T47D (cell line): ENCODE data around the gene PHOSPHO1.

Experiments
- DNase-seq, 2 experiments: peaks; one replicate each; pipeline versions ENCODE4 v3.0.0 to v3.0.0-alpha.2; 2011 to 2012; ENCODE audit warnings: low read depth in 1 of 2, low spot score in 1 of 2
- JUND ChIP-seq: IDR thresholded peaks from 2 replicates; pipeline ENCODE4 v1.6.1; 2012; ENCODE audit warnings: low read depth
- in situ Hi-C: cut with HindIII; loops from 2 replicates; pipeline ENCODE4 v1.10.0; 2016; ENCODE audit warnings: low sequenced_read_pairs, low pct_unique_long_range_greater_than_20kb

Gene PHOSPHO1

DNA sequence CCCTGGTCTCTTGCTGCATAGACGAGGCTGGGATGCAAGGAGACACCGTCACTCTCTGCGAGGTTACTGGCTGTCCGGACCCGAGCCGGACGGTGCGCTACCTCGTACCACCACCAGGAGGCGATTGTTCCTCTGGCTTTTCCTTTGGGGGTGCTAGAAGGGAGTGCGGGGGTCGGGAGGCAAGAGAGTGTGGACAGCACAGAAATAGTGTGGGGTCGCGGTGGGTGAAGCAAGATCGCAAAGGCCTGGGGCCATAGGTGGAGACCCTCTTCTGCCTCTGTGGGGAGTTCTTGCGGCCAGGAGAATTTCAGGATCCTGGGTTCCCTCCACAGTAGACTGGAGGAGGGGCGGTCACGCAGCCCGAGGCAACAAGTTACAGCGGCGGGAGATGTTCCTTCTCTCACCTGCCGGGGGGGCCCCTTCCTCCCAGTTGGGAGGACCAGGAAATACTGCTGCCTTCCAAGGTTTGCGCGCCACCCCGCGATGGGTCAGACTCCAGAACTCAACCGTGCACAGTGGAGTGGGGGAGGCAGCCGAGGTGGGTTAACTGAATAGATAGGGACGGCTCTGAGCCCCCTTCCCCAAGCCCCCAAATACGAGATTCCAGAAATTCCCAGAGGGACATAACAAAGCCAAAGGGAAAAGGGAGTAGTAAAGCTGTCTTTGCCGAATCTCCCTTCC is 6.9 kb downstream of the PHOSPHO1 start:
- no peak for TF ChIP-seq JUND
- peak; percentile 64 to 73 for DNase-seq
- in situ Hi-C loops: no loop called here

GRCh38 chr17:49223168-49223516 is 7.4 kb downstream of the PHOSPHO1 start:
- DNase-seq: no peak
- in situ Hi-C loops: no loop called here
- no peak for TF ChIP-seq JUND

DNA sequence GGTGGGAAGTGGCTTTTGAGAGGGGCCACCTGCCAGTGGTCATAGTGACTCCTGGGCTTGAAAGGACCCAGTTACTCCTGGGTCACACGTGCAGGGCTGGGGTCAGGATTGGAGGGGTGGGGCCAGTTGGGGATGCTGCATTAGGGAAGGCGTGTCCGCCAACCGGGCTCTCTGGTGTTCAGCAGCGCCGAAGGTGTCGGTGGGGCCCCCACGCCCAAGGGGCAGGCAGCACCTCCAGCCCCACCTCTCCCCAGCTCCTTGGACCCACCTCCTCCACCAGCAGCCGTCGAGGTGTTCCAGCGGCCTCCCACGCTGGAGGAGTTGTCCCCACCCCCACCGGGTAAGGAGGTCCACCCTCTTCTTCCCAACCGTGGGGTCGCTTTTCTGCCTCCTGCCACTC is 10.6 kb downstream of the PHOSPHO1 start:
- DNase-seq: no peak
- in situ Hi-C loops: no loop called here
- TF ChIP-seq JUND: no peak

DNA sequence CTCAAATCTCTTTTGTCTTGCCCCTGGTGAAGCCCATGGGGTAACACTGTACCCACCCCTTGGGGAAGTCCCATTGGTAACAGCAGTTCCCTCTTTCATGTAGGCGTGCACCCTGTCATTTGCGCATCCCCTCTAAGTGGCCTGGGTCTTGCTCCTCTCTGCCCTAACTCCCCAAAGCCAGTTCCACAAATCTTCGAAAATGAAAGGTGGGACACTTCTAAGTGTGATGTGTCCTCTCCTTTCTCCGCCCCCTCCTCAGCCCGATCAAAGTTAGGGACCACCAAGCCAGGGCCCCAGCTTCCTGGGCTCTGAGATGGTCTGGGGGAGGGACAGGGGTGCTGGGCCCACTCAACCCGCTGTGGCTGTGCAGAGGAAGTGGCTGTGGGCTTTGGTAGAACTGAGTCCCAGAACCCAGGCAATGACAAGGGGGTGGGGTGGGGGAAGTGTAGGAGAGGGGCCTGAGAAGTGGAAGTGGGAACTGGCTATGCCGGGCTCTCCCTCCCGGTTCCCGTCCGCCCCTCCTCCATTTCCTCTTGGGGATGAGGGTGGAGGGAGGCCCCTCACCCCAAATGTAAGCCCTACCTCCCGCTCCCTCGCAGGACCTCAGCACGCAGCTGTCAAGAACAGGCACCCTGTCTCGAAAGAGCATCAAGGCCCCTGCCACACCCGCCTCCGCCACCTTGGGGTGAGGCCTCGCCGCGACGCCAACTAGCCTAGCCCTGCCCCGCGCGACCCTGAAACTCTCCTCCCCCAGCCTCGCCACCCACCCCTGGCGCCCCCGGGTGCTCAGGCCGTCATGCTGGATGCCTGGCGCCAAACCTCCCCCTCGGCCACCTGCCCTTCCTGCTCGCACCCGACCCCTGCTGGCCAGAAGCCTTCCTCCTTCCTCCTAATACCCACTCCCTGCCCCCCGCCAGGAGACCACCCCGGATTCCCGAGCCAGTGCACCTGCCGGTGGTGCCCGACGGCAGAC is 11.4 kb downstream of the PHOSPHO1 start:
- no peak for DNase-seq
- no peak for TF ChIP-seq JUND
- in situ Hi-C loops: no loop called here

GRCh38 chr17:49217651-49218413 is 12.8 kb downstream of the PHOSPHO1 start:
- in situ Hi-C loops: no loop called here
- no peak for TF ChIP-seq JUND
- DNase-seq: no peak

- in situ Hi-C loops: no loop called here
- TF ChIP-seq JUND: no peak
- no peak for DNase-seq
Observed at GRCh38 chr17:49216953-49217650, 13.5 kb downstream of the PHOSPHO1 start.

DNA sequence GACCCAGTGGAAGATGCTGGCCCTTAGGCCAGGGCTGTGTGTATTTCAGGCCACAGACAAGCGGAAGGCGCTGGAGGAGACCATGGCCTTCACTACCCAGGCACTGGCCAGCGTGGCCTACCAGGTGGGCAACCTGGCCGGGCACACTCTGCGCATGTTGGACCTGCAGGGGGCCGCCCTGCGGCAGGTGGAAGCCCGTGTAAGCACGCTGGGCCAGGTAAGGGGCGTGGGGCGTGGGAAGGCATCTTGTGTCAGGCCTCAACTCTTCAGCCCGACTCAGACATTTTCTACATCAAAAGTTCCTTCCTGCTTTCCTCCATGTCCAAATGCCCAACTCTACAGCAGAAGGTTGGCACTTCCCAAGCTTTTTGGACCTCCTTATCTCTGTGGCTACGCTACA is 14.1 kb downstream of the PHOSPHO1 start:
- no peak for DNase-seq
- in situ Hi-C loops: no loop called here
- TF ChIP-seq JUND: no peak

GRCh38 chr17:49214676-49215360 is 15.8 kb downstream of the PHOSPHO1 start:
- no peak for TF ChIP-seq JUND
- peak in 1 of 2 experiments; percentile 80 for DNase-seq
- in situ Hi-C loops: no loop called here

DNA sequence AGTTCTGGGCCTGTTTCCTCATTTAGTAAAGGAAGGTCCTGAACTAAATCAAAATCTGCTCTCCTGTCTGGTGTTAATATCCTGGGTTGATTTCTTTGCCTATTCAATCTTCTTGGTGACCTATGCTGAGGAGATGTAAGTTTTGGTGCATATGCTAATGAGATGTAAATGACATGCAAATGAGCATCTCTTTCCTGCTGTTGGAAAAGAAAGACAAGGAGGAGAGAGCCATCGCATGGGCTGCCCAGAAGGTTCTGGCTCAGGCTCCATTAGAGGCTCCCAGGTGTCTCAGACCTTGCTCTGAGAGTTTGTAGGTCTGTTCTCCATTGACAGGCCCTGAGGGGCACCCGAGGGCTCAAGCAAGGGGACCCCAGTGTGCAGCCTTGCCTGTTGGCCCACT is 16.7 kb downstream of the PHOSPHO1 start:
- TF ChIP-seq JUND: no peak
- in situ Hi-C loops: no loop called here
- DNase-seq: no peak

- no peak for DNase-seq
- TF ChIP-seq JUND: no peak
- in situ Hi-C loops: no loop called here
Observed at GRCh38 chr17:49213399-49213798, 17.2 kb downstream of the PHOSPHO1 start.

DNA sequence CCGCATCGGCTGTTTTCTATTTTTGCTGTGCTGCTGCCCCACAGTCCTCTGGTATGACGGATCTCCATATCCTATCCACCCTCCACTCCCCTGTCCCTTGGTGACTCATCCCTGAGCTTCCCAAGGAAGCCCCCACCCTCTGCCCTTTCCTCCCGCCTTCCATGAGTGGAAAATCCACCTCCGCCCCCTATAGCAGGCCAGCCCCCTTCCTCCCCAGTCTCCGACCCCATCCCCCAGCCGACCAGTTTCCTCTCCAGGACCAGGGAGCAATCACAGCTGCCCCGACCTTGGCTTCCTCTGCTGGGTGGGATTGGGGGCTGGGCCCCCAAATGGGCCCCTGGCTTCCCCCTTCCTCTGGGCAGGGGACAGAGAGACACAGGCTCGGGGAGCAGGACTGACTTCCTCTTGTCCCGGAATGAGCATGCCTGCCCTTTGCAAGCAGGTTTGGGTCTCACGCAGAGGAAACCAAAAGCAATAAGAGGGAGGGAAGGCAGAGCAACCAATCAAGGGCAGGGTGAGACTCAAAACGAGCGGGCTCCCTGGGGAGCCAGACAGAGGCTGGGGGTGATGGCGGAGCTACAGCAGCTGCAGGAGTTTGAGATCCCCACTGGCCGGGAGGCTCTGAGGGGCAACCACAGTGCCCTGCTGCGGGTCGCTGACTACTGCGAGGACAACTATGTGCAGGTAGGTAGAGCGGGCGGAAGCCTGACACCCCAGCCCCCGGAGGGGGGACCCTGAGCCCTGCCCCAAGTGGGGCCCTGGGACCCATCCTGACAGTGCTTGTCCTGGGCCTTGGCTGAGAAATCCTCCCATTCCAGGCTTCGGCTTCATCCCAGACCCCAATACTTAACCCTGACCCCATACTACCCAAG is 20.2 kb downstream of the PHOSPHO1 start, which contains the start of the genes ABI3 and GNGT2:
Gene ABI3, plus strand, starts transcription at position 550 of the 872 bp plus-strand sequence. Its CDS starts 18 bp downstream, at position 568.
Gene GNGT2, minus strand, starts transcription at position 417 of the 872 bp plus-strand sequence. CDS start 3,152 bp downstream, outside the sequence.
- DNase-seq: no peak
- TF ChIP-seq JUND: no peak
- in situ Hi-C loops: no loop called here
